IMR-90 (cell line): ENCODE measurements around the gene MS4A5. TPM values are rescaled to one million over a fixed set of nuclear protein-coding genes. Genes with fewer than 3 reads are reported as not detected.
"Not testable (repeated sequence)": the region's sequence is repeated elsewhere in the genome, so short reads cannot be mapped to it uniquely, and the experiment has no call there.

Experiments used
- ATAC-seq: fragments of 200-7000 bp; cut with Tn5 transposase; 2 replicates; pipeline ENCODE4 v1.9.1; 2020; ENCODE audit warnings: low read depth, mild to moderate bottlenecking, moderate library complexity
- BruUV-seq: library from RNA; stranded (reverse); fragments of 400-500 nt; replicated peaks from 2 replicates; lab custom pipeline; 2021; lab: Mats Ljungman, UMichigan
- CTCF ChIA-PET: fragments of 300-600 bp; formaldehyde crosslinking; extraction: SDS; loops from one replicate; lab custom pipeline; 2021; ENCODE audit warnings: antibody characterized with exemption; lab: Yijun Ruan, JAX
- POLR2A ChIA-PET: fragments of 300-600 bp; sonication (Branson Sonifier 250); formaldehyde crosslinking; loops from one replicate; lab custom pipeline; 2022; ENCODE audit warnings: antibody characterized with exemption; ENCODE audit not compliant: unreplicated experiment; lab: Charles Lee
- DNase-seq: peaks from one replicate; pipeline ENCODE4 v3.0.0; 2013
- H2AFZ ChIP-seq: replicated peaks from 2 replicates; pipeline ENCODE3; 2013; ENCODE audit warnings: low read length, mild to moderate bottlenecking; ENCODE audit not compliant: poor library complexity
- H2AK5ac ChIP-seq: 2 replicates; pipeline ENCODE4 v1.6.1; 2013; ENCODE audit warnings: low read depth, low read length, inconsistent platforms
- H2AK9ac ChIP-seq: replicated peaks from 2 replicates; pipeline ENCODE3; 2013; ENCODE audit warnings: mild to moderate bottlenecking, low read depth, low read length, moderate library complexity; ENCODE audit not compliant: poor library complexity
- H2BK120ac ChIP-seq: 2 replicates; pipeline ENCODE4 v1.6.1; 2013; ENCODE audit warnings: low read depth, low read length, inconsistent platforms
- H2BK15ac ChIP-seq: 3 replicates; pipeline ENCODE4 v1.6.1; 2013; ENCODE audit warnings: low read depth, low read length, inconsistent platforms
- H2BK20ac ChIP-seq: 2 replicates; pipeline ENCODE4 v1.6.1; 2013; ENCODE audit warnings: low read depth, mild to moderate bottlenecking, inconsistent platforms, low read length, moderate library complexity
- H2BK5ac ChIP-seq: 2 replicates; pipeline ENCODE4 v1.6.1; 2013; ENCODE audit warnings: mild to moderate bottlenecking, low read depth, low read length, inconsistent platforms; ENCODE audit not compliant: poor library complexity, severe bottlenecking
- H3K14ac ChIP-seq: replicated peaks from 2 replicates; pipeline ENCODE4 v1.6.1; 2013; ENCODE audit warnings: low read depth, low read length, inconsistent platforms
- H3K18ac ChIP-seq: 2 replicates; pipeline ENCODE4 v1.6.1; 2013; ENCODE audit warnings: low read depth, low read length, control low read depth
- H3K23ac ChIP-seq: 2 replicates; pipeline ENCODE4 v1.6.1; 2013; ENCODE audit warnings: low read depth, low read length, inconsistent platforms
- H3K27ac ChIP-seq: 2 replicates; pipeline ENCODE4 v1.5.1; 2013; ENCODE audit warnings: mild to moderate bottlenecking, control low read depth, low read length; ENCODE audit not compliant: insufficient read depth
- H3K27me3 ChIP-seq: 2 replicates; pipeline ENCODE4 v1.6.1; 2013; ENCODE audit warnings: low read length; ENCODE audit not compliant: control insufficient read depth, insufficient read depth
- H3K36me3 ChIP-seq: 2 replicates; pipeline ENCODE4 v1.6.1; 2013; ENCODE audit warnings: low read length, mixed read lengths; ENCODE audit not compliant: control insufficient read depth, insufficient read depth
- H3K4ac ChIP-seq: 2 replicates; pipeline ENCODE4 v1.6.1; 2013; ENCODE audit warnings: low read depth, low read length, inconsistent platforms
- H3K4me1 ChIP-seq: 2 replicates; pipeline ENCODE4 v1.6.1; 2013; ENCODE audit warnings: low read length, mixed read lengths; ENCODE audit not compliant: control insufficient read depth, insufficient read depth
- H3K4me2 ChIP-seq: 2 replicates; pipeline ENCODE4 v1.6.1; 2013; ENCODE audit warnings: low read depth, mild to moderate bottlenecking, control low read depth, low read length, moderate library complexity
- H3K4me3 ChIP-seq: 2 replicates; pipeline ENCODE4 v1.5.1; 2013; ENCODE audit warnings: low read depth, mild to moderate bottlenecking, control low read depth, low read length, moderate library complexity; ENCODE audit not compliant: insufficient read depth
- H3K56ac ChIP-seq: 2 replicates; pipeline ENCODE4 v1.6.1; 2013; ENCODE audit warnings: low read length, inconsistent platforms; ENCODE audit not compliant: insufficient read depth; ENCODE audit errors: extremely low read depth
- H3K79me1 ChIP-seq, 2 experiments: 2 replicates each; pipeline ENCODE4 v1.6.1; 2013; ENCODE audit warnings: low read length in 2 of 2, inconsistent platforms in 1 of 2, low read depth in 1 of 2
- H3K9ac ChIP-seq: 2 replicates; pipeline ENCODE4 v1.6.1; 2013; ENCODE audit warnings: low read depth, low read length, control low read depth
- H3K9me1 ChIP-seq: 2 replicates; pipeline ENCODE4 v1.6.1; 2013; ENCODE audit warnings: low read length, inconsistent platforms; ENCODE audit not compliant: insufficient read depth
- H3K9me3 ChIP-seq: 2 replicates; pipeline ENCODE4 v1.6.1; 2013; ENCODE audit warnings: low read length; ENCODE audit not compliant: control insufficient read depth, insufficient read depth
- H4K20me1 ChIP-seq: 2 replicates; pipeline ENCODE4 v1.6.1; 2013; ENCODE audit warnings: low read length, inconsistent platforms; ENCODE audit not compliant: insufficient read depth
- H4K5ac ChIP-seq: 2 replicates; pipeline ENCODE4 v1.6.1; 2013; ENCODE audit warnings: mild to moderate bottlenecking, low read depth, low read length, control low read depth
- H4K8ac ChIP-seq, 2 experiments: 2 replicates each; pipeline ENCODE4 v1.6.1; 2013; ENCODE audit warnings: low read depth in 2 of 2, low read length in 2 of 2, control low read depth in 1 of 2, inconsistent platforms in 1 of 2
- H4K91ac ChIP-seq: 2 replicates; pipeline ENCODE4 v1.6.1; 2013; ENCODE audit warnings: low read depth, low read length, inconsistent platforms; ENCODE audit not compliant: insufficient read depth
- CHD1 ChIP-seq: IDR thresholded peaks from 2 replicates; pipeline ENCODE4 v1.6.1; 2012; ENCODE audit warnings: low read depth, low read length, improper control_type of control experiment
- ELK1 ChIP-seq: fragments of 150-350 bp; IDR thresholded peaks from 2 replicates; pipeline ENCODE4 v1.6.1; 2016; ENCODE audit warnings: low read depth, mild to moderate bottlenecking, low read length, moderate library complexity, borderline replicate concordance
- FOS ChIP-seq: fragments of 150-350 bp; IDR thresholded peaks from 2 replicates; pipeline ENCODE4 v1.6.1; 2016; ENCODE audit warnings: low read depth, low read length
- MAZ ChIP-seq: IDR thresholded peaks from 2 replicates; pipeline ENCODE4 v1.6.1; 2012; ENCODE audit warnings: low read depth, mild to moderate bottlenecking, low read length, improper control_type of control experiment, moderate library complexity, borderline replicate concordance
- MXI1 ChIP-seq: IDR thresholded peaks from 2 replicates; pipeline ENCODE4 v1.6.1; 2012; ENCODE audit warnings: low read depth, mild to moderate bottlenecking, low read length, moderate library complexity, borderline replicate concordance
- NFE2L2 ChIP-seq: fragments of 150-350 bp; IDR thresholded peaks from 2 replicates; pipeline ENCODE4 v1.6.1; 2016; ENCODE audit warnings: low read depth, mild to moderate bottlenecking, low read length
- RAD21 ChIP-seq: IDR thresholded peaks from 2 replicates; pipeline ENCODE4 v1.6.1; 2012; ENCODE audit warnings: low read length, improper control_type of control experiment
- SMC3 ChIP-seq: fragments of 150-350 bp; IDR thresholded peaks from 2 replicates; pipeline ENCODE4 v1.6.1; 2016; ENCODE audit warnings: low read depth, mild to moderate bottlenecking, antibody characterized with exemption, low read length, moderate library complexity
- WGBS, 2 experiments: methylation state at CpG; one replicate each; pipeline versions ENCODE4 v1.1.5 to v1.1.7; 2013; ENCODE audit warnings: missing lambda C conversion rate in 2 of 2; ENCODE audit not compliant: insufficient read length in 1 of 2; ENCODE audit errors: extremely low coverage in 2 of 2; 5-methylcytosine and 5-hydroxymethylcytosine counted together
- dilution Hi-C: fragments of 300-500 bp; cut with HindIII; formaldehyde crosslinking; loops from one replicate; pipeline ENCODE4 v1.14.3; 2018; ENCODE audit warnings: low sequenced_read_pairs; ENCODE audit not compliant: unreplicated experiment
- in situ Hi-C: fragments of 300-500 bp; cut with MboI; formaldehyde crosslinking; loops from 3 replicates; pipeline ENCODE4 v1.14.3; 2019; ENCODE audit warnings: low sequenced_read_pairs, inconsistent platforms, mixed read lengths
- intact Hi-C: fragments of 100-400 bp; cut with micrococcal nuclease; formaldehyde crosslinking; loops from 2 replicates; pipeline ENCODE4 v1.10.0; 2022
- polyA plus RNA-seq, 3 experiments: library from polyadenylated mRNA; depleted of rRNA; stranded (reverse); fragments of >200 nt; gene quantifications; 2 replicates each; pipeline ENCODE4 v1.2.3, GENCODE V29; 2012; ENCODE audit warnings: low replicate concordance in 1 of 3
- total RNA-seq: library from RNA; depleted of rRNA; stranded (reverse); fragments of >200 nt; gene quantifications from 2 replicates; pipeline ENCODE4 v1.2.3, GENCODE V29; 2012
- TF ChIP-seq, protein P1 (sequence below): fragments of 150-350 bp; IDR thresholded peaks from 2 replicates; pipeline ENCODE4 v1.6.1; 2017; ENCODE audit warnings: mild to moderate bottlenecking, antibody characterized with exemption, low read length, low read depth

Gene MS4A5
- total and polyA plus RNA-seq, 2 of the 4 experiments (the other 2 are of a cell fraction), result not detected

- ChIA-PET POLR2A (no interaction called here), CTCF (no interaction called here)
Measured at GRCh38 chr11:60447846-60448245, 18.5 kb downstream of the MS4A5 start.

DNA sequence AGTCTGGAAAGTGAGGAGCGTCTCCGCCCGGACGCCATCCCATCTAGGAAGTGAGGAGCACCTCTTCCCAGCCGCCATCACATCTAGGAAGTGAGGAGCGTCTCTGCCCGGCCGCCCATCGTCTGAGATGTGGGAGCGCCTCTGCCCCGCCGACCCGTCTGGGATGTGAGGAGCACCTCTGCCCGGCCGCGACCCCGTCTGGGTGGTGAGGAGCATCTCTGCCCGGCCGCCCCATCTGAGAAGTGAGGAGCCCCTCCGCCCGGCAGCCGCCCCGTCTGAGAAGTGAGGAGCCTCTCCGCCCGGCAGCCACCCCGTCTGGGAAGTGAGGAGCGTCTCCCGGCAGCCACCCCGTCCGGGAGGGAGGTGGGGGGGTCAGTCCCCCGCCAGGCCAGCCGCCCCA, 21.8 kb downstream of the MS4A5 start:
- H4K8ac ChIP-seq, H3K27ac ChIP-seq, H3K4me3 ChIP-seq, H3K9me1 ChIP-seq, H4K91ac ChIP-seq, BruUV-seq, H3K23ac ChIP-seq, H3K4me1 ChIP-seq, H2BK5ac ChIP-seq, CTCF ChIA-PET, POLR2A ChIA-PET, H3K36me3 ChIP-seq, H3K14ac ChIP-seq, H2AK9ac ChIP-seq, in situ Hi-C loops, H2AK5ac ChIP-seq, H3K4me2 ChIP-seq, H2BK20ac ChIP-seq, H3K79me1 ChIP-seq, H3K9ac ChIP-seq, dilution Hi-C loops, H2BK120ac ChIP-seq, H3K18ac ChIP-seq, H3K4ac ChIP-seq, H3K27me3 ChIP-seq, H4K20me1 ChIP-seq, H3K56ac ChIP-seq, intact Hi-C loops, ATAC-seq, H2BK15ac ChIP-seq, DNase-seq, H4K5ac ChIP-seq, H3K9me3 ChIP-seq, H2AFZ ChIP-seq: not testable (repeated sequence)
- 100% methylated on average over 3 of the region's 32 CpGs; no CpG with 5 or more reads in 1 of the 2 experiments for WGBS, 2 experiments

More at GRCh38 chr11:60447846-60448245, 18.5 kb downstream of the MS4A5 start:
- in situ Hi-C loops, result no loop called here
- no peak overlapping the region for H3K18ac ChIP-seq
- H3K4ac ChIP-seq, result no peak overlapping the region
- dilution Hi-C loops, result no loop called here
- no peak overlapping the region for H4K5ac ChIP-seq
- no peaks in the 10 kb centered on the region for H3K36me3 ChIP-seq
- no peaks in the 10 kb centered on the region for H4K20me1 ChIP-seq
- H2BK5ac ChIP-seq, result no peak overlapping the region
- no peaks in the 10 kb centered on the region for H3K27me3 ChIP-seq
- H2AK5ac ChIP-seq, result no peak overlapping the region
- ATAC-seq (no peak), DNase-seq (no peak)
- H2BK20ac ChIP-seq, result no peak overlapping the region
- no peaks in the 10 kb centered on the region for H3K9me1 ChIP-seq
- no peak overlapping the region for H2AFZ ChIP-seq
- no peak overlapping the region for H3K56ac ChIP-seq
- BruUV-seq, result no TSS peak
- intact Hi-C loops, result no loop called here
- no peak overlapping the region for H3K4me2 ChIP-seq
- H3K9me3 ChIP-seq, result no peaks in the 10 kb centered on the region
- H2BK15ac ChIP-seq, result no peak overlapping the region
- H3K79me1 ChIP-seq, result no peaks in the 10 kb centered on the region
- no peak overlapping the region for H4K8ac ChIP-seq
- H4K91ac ChIP-seq, result no peak overlapping the region
- no peaks in the 10 kb centered on the region for H3K4me1 ChIP-seq
- no peak overlapping the region for H3K9ac ChIP-seq
- no peak overlapping the region for H3K23ac ChIP-seq
- no peak overlapping the region for H3K14ac ChIP-seq
- no peak overlapping the region for H2AK9ac ChIP-seq
- TF ChIP-seq FOS (no peak), MAZ (no peak), ELK1 (no peak), CHD1 (no peak), MXI1 (no peak), RAD21 (no peak), SMC3 (no peak), NFE2L2 (no peak)
- TF ChIP-seq, protein P1, sequence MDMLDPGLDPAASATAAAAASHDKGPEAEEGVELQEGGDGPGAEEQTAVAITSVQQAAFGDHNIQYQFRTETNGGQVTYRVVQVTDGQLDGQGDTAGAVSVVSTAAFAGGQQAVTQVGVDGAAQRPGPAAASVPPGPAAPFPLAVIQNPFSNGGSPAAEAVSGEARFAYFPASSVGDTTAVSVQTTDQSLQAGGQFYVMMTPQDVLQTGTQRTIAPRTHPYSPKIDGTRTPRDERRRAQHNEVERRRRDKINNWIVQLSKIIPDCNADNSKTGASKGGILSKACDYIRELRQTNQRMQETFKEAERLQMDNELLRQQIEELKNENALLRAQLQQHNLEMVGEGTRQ, result no peak
- no peak overlapping the region for H3K4me3 ChIP-seq
- H2BK120ac ChIP-seq, result no peak overlapping the region
- H3K27ac ChIP-seq, result no peak overlapping the region
